ENCODE data around the gene ADRA2B.

GRCh38 chr2:96150007-96150640 is 33.8 kb upstream of the ADRA2B start:
- TF ChIP-seq EP300 (IDR thresholded peaks at IDR 0.05) (no peak), POLR2A (IDR thresholded peaks at IDR 0.05) (no peak), CTCF (IDR thresholded peaks at IDR 0.05) (no peak)
